GM12865 (cell line): ENCODE results near the gene CENPU.

ENCODE experiments used
- DNase-seq: peaks from one replicate; pipeline ENCODE4 v3.0.0; 2010; ENCODE audit warnings: low read depth
- H3K4me3 ChIP-seq: 2 replicates; pipeline ENCODE4 v1.5.1; 2011; ENCODE audit warnings: mild to moderate bottlenecking, low read depth, low read length, control low read depth
- TF ChIP-seq, protein P1 (sequence below): IDR thresholded peaks from 2 replicates; pipeline ENCODE4 v1.5.1; 2011; ENCODE audit warnings: low read length, control low read depth, low read depth, inconsistent platforms; ENCODE audit not compliant: insufficient read depth; ENCODE audit errors: missing control alignments

Gene CENPU

GRCh38 chr4:184729946-184730345, 4.0 kb downstream of the CENPU start:
- no peak for DNase-seq
- TF ChIP-seq, protein P1, sequence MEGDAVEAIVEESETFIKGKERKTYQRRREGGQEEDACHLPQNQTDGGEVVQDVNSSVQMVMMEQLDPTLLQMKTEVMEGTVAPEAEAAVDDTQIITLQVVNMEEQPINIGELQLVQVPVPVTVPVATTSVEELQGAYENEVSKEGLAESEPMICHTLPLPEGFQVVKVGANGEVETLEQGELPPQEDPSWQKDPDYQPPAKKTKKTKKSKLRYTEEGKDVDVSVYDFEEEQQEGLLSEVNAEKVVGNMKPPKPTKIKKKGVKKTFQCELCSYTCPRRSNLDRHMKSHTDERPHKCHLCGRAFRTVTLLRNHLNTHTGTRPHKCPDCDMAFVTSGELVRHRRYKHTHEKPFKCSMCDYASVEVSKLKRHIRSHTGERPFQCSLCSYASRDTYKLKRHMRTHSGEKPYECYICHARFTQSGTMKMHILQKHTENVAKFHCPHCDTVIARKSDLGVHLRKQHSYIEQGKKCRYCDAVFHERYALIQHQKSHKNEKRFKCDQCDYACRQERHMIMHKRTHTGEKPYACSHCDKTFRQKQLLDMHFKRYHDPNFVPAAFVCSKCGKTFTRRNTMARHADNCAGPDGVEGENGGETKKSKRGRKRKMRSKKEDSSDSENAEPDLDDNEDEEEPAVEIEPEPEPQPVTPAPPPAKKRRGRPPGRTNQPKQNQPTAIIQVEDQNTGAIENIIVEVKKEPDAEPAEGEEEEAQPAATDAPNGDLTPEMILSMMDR, result no peak
- no peak overlapping the region for H3K4me3 ChIP-seq

DNA sequence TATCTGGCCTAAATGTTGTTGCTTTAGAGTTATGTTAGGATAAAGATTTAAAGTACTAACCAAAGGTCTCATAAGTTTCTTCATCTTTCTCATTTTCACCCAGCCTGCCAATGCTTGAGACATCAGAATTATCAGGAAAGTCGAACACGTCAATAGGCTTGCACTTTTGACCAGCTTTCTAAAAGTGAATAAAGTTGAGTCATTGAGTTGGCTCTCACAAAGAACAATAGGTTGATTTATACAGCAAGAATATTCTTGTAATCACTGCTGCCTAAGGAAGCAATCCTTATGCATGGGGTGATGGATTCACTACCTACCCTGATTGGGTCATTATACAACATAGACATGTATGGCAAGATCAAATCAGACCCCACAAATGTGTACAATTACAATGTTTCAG, 5.0 kb downstream of the CENPU start:
- DNase-seq, result no peak
- no peak overlapping the region for H3K4me3 ChIP-seq
- TF ChIP-seq, protein P1, result no peak

- no peak overlapping the region for H3K4me3 ChIP-seq
- no peak for DNase-seq
- TF ChIP-seq, protein P1, result no peak
These were observed 6.5 kb downstream of the CENPU start for GRCh38 chr4:184727430-184727829.

DNA sequence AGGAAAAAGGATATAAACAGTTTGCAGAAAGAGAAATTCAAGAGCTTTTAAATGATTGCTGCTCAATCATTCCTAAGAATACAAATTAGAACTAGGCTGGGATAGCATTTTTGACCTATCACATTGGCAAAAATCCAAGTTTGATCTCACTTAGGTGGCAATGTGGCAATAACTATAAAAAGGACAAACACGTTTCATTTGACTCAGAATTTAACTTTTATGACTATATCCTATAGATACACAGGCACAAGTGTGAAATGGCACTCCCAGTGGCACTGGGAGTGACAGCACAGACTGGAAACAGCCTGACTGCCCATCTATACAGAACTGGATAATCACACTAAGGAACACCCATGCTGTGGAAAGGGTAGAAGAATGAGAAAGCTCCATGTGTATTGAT, 11.1 kb downstream of the CENPU start:
- no peak for DNase-seq
- TF ChIP-seq, protein P1, result peak; percentile 16
- no peak overlapping the region for H3K4me3 ChIP-seq

- TF ChIP-seq, protein P1, result no peak
- no peak overlapping the region for H3K4me3 ChIP-seq
- DNase-seq, result no peak
These were observed 12.6 kb downstream of the CENPU start for GRCh38 chr4:184721254-184721653.

GRCh38 chr4:184719407-184719806, 14.5 kb downstream of the CENPU start:
- H3K4me3 ChIP-seq, result no peak overlapping the region
- no peak for DNase-seq
- TF ChIP-seq, protein P1, result no peak

DNA sequence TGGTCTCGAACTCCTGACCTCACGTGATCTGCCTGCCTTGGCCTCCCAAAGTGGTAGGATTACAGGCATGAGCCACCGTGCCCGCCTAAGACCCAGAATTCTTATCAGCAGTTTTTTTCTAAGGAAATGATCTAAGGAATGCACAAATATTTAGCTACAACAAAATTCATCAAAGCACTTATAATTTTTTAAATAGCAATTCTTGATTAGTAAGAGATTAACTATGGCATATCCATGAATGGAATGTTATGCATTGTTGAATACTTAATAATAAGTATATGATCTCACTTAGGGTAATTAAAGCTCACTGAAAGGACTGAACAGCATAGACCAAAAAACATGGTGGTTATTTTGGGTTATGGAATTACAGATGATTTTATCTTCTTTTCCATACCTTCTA, 18.4 kb downstream of the CENPU start:
- H3K4me3 ChIP-seq, result no peak overlapping the region
- DNase-seq, result no peak
- TF ChIP-seq, protein P1, result no peak
